NB4 (cell line): ENCODE data around the gene MAGEB1.

ENCODE experiments used
- DNase-seq: peaks from one replicate; pipeline ENCODE4 v3.0.0; 2010; ENCODE audit warnings: low read depth
- H3K4me3 ChIP-seq: one replicate; pipeline ENCODE4 v1.5.1; 2011; ENCODE audit warnings: mild to moderate bottlenecking, low read depth, low read length, moderate library complexity
- MAX ChIP-seq: IDR thresholded peaks from 2 replicates; pipeline ENCODE4 v1.6.1; 2011; ENCODE audit warnings: low read depth, low read length
- MYC ChIP-seq: IDR thresholded peaks from 2 replicates; pipeline ENCODE4 v1.6.1; 2011; ENCODE audit warnings: low read depth, low read length
- POLR2A ChIP-seq: IDR thresholded peaks from 2 replicates; pipeline ENCODE4 v1.6.1; 2011; ENCODE audit warnings: mild to moderate bottlenecking; ENCODE audit not compliant: insufficient read length; ENCODE audit errors: extremely low read depth
- TF ChIP-seq, protein P1 (sequence below): IDR thresholded peaks from one replicate; pipeline ENCODE4 v1.5.1; 2012; ENCODE audit warnings: low read depth, low read length

The MAGEB1 gene

GRCh38 chrX:30253257-30253656, 6.3 kb downstream of the MAGEB1 start:
- TF ChIP-seq POLR2A (no peak), MYC (no peak), MAX (no peak)
- TF ChIP-seq, protein P1, sequence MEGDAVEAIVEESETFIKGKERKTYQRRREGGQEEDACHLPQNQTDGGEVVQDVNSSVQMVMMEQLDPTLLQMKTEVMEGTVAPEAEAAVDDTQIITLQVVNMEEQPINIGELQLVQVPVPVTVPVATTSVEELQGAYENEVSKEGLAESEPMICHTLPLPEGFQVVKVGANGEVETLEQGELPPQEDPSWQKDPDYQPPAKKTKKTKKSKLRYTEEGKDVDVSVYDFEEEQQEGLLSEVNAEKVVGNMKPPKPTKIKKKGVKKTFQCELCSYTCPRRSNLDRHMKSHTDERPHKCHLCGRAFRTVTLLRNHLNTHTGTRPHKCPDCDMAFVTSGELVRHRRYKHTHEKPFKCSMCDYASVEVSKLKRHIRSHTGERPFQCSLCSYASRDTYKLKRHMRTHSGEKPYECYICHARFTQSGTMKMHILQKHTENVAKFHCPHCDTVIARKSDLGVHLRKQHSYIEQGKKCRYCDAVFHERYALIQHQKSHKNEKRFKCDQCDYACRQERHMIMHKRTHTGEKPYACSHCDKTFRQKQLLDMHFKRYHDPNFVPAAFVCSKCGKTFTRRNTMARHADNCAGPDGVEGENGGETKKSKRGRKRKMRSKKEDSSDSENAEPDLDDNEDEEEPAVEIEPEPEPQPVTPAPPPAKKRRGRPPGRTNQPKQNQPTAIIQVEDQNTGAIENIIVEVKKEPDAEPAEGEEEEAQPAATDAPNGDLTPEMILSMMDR: no peak
- no peak for DNase-seq
- no peak overlapping the region for H3K4me3 ChIP-seq

GRCh38 chrX:30259927-30260326, 13.0 kb downstream of the MAGEB1 start:
- no peak for DNase-seq
- H3K4me3 ChIP-seq: no peak overlapping the region
- TF ChIP-seq, protein P1: no peak
- TF ChIP-seq MYC: no peak
- TF ChIP-seq MAX: no peak

DNA sequence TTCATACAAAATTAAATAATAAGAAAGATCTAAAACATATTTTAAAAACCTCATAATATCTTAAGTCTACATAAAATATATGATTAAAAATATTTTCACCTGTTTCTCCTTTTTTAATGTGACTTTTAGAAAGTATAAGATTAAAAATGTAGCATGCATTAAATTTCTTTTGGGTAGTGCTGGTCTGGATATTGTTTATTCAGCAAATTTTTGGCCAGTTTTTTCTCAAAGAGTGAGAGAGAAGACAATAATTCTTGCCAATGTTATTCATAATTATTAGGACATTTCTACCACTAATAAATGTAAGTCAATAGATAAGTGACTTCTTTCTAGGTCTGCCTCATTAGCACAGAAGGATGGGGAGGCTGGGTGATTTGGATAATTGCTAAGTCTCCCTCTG, 14.1 kb downstream of the MAGEB1 start:
- no peak for DNase-seq
- H3K4me3 ChIP-seq: no peak overlapping the region
- TF ChIP-seq, protein P1: no peak
- TF ChIP-seq POLR2A: no peak
- no peak for TF ChIP-seq MAX
- TF ChIP-seq MYC: no peak

DNA sequence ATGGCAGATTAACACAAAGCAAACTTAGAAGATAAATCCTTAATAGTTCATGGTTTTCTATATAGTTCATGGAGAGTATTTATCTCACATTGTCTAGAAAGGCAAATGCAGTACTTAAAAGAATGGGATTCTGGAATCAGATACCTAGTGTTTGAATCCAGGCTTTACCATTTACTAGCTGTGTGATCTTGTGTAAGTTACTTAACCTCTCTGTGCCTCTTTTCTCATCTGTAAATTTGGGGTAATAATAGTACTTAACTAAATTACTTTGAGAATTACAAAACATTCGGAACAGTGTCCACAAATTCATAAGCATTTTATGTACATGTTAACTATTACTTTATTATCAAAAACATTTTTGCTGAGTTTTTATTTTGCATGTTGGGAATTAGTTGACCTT, 15.8 kb downstream of the MAGEB1 start:
- no peak for TF ChIP-seq MYC
- TF ChIP-seq POLR2A: no peak
- TF ChIP-seq MAX: no peak
- DNase-seq: no peak
- H3K4me3 ChIP-seq: no peak overlapping the region

DNA sequence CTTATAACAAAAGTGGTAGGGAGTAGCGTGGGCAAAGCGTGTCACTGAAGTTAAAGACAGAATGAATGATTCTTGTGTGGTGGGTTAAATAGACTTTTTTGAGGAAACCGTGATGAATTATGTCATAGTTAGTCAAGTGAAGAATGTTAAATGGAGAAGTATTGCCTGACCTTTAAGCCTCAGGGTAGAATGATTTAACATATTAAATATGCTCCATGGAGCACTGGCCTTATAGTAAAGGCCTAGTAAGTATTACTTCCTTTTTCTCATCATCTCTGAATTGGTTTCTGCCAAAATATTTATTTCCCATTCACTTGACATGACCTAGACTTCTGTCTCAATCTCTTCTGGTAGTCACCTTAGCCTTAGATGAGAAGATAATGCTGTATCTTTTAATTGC, 23.7 kb downstream of the MAGEB1 start:
- TF ChIP-seq MYC: no peak
- no peak for DNase-seq

DNA sequence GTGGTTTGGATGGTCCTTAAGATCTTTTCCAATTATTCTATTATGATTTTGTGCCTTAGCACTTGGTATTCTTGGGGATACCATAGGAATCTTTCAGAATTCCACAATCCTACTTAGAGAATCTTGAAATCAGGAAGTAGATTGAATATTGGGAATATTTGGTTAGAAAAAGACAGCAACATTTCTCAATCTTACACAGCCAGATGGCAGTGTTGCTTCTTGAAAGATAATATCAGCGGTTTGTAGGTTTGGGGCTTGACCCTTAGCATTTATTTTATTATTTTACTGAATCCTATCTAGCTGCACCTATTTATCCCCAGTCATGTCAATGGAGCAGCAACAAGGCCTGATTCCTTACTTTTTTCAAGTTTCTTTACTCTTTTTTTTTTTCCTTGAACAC, 28.6 kb downstream of the MAGEB1 start:
- no peak for TF ChIP-seq MAX
- TF ChIP-seq, protein P1: no peak
- no peak for TF ChIP-seq MYC
- no peak for TF ChIP-seq POLR2A
- DNase-seq: peak; percentile 22
- H3K4me3 ChIP-seq: no peak overlapping the region

More for the DNA sequence above, 23.7 kb downstream of the MAGEB1 start:
- H3K4me3 ChIP-seq: no peak overlapping the region

DNA sequence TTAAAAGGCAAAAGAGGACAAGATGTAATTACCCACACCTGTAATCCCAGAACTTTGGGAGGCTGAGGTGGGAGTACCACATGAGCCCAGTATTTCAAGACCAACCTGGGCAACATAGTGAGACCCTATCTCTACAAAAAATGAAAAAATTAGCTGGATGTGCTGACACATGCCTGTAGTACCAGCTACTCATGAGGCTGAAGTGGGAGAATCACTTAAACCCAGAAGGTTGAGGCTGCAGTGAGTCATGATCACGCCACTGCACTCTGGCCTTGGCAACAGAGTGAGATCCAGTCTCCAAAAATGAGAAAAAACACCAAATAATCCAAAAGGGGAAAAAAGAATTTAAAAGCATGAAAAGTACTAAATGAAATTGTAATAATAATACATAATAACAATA, 31.4 kb downstream of the MAGEB1 start:
- no peak overlapping the region for H3K4me3 ChIP-seq
- no peak for DNase-seq
- TF ChIP-seq, protein P1: no peak
- TF ChIP-seq POLR2A (no peak), MAX (no peak), MYC (no peak)
